HG03354 (cell line): Measurements from ENCODE around the gene MEF2C.
"Not testable (repeated sequence)": the region's sequence is repeated elsewhere in the genome, so short reads cannot be mapped to it uniquely, and the experiment has no call there.

Source experiments
- ATAC-seq: cut with Tn5 transposase; IDR thresholded peaks from one replicate; pipeline ENCODE4 v1.9.1; 2021; ENCODE audit warnings: mild to moderate bottlenecking; ENCODE audit not compliant: unreplicated experiment, poor library complexity, severe bottlenecking

The MEF2C gene

GRCh38 chr5:88815050-88815789 lies 67.8 kb downstream of the MEF2C start:
- ATAC-seq = no peak

- no peak for ATAC-seq
Observed at GRCh38 chr5:88813805-88814575, 69.0 kb downstream of the MEF2C start.

DNA sequence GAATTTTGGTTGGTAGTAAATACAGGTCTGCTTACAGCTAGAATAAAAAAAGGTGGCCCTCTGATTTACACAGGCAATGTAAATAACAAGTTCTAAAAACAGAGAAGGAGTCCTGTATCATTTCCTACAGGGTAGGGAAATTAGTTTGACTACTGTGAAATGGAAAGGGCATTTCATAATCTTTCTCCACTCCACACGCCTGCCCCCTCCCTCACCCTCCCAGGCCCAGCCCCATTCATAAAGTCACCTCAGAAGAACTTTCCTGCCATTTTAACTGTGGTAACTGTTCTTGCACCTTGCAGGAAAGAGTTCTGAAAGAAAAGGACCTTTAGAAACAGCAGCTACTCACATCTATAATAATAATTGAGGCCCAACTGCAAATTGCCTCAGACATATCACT lies 69.7 kb downstream of the MEF2C start:
- ATAC-seq = no peak

DNA sequence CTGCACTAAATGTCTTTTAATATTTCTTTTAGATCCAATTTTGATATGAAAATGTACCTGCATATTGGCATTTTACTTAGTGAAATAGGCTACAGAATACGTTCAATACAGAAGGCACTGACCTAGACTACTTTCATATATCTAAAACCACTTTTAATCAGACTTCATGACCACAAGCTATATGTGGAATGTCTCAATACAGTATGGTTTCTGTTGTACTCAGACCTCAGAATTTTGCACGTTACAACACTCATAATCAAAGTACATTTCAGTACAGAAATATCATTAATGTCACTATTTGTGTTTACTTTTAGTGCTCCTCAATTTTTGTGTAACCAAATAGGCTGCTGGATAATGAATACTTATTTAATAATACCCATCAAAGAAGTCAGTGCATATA lies 74.8 kb downstream of the MEF2C start:
- ATAC-seq = peak; percentile 75

DNA sequence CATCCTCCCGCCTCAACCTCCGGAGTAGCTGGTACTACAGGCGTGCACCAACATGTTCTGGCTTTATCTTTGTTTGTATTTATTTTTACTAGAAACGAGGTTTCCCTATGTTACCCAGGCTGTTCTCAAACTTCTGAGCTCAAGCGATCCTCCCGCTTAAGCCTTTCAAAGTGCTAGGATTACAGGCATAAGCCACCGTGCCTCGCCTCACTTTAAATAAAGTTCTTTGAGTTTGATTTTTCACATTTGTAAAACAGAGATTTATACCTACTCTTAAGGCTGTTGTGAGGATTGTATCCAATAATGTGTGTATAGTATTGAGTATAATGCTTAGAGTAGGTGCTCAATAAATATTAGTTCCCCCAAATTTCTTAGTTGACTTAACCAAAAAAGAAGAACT lies 75.7 kb downstream of the MEF2C start:
- ATAC-seq = no peak

DNA sequence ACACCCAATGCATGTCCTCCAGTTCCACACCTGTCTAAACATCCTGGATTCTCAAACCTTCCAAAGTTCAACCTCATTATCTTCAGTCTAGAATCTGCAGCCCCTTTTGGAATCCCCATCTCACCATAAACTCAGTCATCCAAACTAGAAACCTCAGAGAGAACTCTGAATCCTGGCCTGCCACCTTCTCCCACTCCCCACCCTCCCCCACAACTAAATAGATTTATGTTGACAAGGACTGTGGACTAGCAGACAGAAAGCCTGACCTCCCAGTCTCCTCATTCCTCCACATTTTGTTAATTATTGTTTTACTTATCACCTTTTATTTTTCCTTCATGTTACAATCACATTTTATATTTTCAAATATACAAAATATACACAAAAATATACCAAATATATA lies 76.6 kb downstream of the MEF2C start:
- ATAC-seq = no peak

- ATAC-seq = peak; percentile 70
Observed at GRCh38 chr5:88805151-88805784, 77.7 kb downstream of the MEF2C start.

DNA sequence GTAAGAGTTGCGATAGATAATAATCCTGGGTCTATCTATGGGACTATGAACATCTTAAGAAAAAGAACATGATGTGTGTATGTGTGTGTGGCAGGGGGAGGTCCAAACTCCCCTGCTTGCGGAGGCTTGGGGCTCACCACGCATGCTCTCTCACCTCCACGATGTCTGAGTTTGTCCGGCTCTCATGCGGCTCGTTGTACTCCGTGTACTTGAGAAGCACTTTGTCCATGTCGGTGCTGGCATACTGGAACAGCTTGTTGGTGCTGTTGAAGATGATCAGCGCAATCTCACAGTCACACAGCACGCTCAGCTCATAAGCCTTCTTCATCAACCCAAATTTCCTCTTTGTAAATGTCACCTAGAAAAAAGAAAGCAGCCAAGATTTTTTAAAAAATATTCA lies 78.5 kb downstream of the MEF2C start:
- ATAC-seq = no peak

- no peak for ATAC-seq
Observed at GRCh38 chr5:88803309-88803708, 79.7 kb downstream of the MEF2C start.

DNA sequence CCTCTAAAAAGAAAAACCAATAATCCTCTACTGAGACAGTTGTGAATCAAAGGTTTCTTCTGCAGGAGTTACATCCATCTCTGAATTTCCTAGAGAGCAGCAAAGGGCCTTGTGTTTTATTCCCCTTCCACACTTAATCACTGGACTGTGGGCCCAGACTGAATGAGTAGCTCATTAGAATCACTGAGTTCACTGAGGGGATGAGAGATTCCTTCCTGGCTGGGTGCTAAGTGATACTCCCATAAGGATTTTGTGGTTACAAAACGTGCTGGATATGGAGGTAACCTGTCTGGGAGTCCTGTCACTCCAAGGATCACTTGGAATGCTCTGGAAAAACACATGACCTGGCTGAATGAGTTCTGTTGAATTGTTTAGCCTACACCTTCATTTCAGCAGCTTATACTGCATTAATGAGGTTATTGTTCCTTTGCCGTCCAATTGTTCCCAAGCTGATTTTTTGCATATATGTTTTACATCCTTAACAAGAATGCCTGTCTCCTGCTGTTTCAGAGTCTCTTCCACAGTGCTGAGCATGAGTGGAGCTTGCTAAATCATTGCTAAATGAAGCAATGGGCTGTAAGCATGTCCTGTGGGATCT lies 82.9 kb downstream of the MEF2C start:
- ATAC-seq = no peak

DNA sequence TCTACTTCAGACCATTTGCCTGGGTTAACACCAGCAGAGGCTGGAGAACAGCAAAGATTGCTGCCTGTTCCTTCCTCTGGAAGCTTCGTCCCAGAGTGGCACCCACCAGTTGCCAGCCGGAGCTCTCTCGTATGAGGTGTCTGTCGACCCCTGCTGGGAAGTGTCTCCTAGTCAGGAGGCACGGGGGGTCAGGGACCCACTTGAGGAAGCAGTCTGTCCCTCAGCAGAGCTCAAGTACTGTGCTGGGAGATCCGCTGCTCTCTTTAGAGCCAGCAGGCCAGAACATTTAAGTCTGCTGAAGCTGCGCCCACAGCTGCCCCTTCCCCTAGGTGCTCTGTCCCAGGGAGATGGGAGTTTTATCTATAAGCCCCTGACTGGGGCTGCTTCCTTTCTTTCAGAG lies 84.1 kb downstream of the MEF2C start:
- ATAC-seq = not testable (repeated sequence)

GRCh38 chr5:88793797-88794196 lies 89.2 kb downstream of the MEF2C start:
- ATAC-seq = not testable (repeated sequence)

DNA sequence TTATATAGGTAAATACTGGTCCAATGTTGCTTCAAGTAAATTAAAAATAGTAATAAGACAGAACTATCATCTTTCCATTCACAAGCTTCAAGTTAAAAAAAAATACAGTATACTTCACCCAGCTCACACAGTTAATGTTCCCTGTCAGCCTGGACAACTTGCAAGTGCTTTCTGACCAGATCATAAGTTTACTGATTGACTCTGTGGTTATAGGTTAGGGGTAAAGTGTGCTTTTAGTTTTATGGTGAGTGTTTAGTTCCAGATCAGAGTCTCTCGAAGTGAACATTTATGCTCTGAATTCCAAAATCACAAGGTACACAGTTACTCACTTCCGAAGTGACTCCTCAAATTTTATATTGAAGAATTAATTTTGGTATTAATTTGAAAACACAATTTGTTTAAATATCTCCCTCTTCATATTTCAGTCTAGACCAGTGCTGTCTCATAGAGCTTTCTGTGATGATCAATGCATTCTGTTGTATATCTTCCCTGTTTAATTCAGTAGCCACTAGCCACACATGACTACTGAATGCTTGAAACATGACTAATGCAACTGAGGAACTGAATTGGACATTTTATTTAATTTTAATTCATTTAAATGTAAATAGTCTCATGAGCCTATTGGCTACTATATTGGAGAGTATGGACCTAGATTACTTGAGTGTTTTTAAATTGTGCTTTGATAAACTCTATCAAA lies 90.7 kb downstream of the MEF2C start:
- ATAC-seq = peak; percentile 94

DNA sequence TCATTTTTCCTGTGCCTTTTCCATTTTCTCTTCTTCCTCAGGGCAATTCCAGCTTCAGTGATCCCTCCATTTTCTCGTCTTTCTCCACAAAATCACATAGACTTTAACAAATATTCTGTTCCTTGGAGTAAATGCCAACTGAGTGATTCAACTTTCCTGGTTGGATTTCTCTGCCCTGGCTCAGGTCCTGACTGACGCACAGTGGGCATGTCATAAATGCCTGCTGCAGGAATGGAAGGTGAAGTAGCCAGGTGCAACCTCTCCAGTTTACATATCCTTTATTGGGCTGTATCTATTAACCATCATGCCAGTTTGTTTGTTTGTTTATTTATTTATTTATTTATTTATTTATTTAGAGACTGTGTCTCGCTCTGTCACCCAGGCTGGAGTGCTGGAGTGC lies 95.1 kb downstream of the MEF2C start:
- ATAC-seq = no peak

- ATAC-seq = no peak
Observed at GRCh38 chr5:88786789-88787188, 96.2 kb downstream of the MEF2C start.

DNA sequence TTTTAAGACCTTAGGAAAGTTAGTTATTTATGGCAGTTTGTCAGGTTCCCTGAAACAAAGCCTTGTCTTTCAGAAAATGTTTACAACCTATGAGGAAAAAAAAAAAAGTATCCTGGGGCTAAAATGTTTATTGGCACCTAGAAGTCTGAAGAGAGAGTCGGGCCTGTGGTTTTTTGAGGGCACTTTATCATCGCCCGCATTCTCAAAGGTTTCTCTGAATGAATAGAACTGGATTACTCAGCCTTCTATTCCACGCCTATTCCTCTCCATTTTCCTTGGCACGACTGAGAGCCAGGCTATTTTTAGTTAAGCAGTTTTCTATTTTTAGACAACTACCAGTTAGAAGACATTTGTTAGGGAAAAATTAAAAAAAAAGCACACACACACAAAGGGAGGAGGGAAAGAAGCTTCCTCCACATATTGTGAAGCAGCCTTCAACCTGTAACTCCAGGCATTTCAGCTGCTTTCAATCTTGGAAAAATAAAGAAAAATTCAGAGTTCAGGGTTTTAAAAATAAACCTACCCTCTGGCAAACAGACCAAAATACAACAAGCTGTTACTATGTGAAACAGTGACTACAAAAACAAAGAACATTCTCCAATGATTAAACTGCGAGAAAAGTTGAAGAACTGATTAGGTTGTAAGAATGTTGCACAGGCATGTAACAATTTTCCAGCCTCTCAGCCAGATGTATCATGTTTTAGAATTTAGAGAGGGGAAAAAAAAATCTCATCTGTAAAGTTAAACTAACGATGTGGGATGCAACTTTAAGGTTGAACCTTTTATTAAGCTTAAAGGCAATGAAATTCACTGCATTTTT lies 97.0 kb downstream of the MEF2C start:
- ATAC-seq = peak; percentile 68

GRCh38 chr5:88782571-88782970 lies 100.4 kb downstream of the MEF2C start:
- no peak for ATAC-seq

DNA sequence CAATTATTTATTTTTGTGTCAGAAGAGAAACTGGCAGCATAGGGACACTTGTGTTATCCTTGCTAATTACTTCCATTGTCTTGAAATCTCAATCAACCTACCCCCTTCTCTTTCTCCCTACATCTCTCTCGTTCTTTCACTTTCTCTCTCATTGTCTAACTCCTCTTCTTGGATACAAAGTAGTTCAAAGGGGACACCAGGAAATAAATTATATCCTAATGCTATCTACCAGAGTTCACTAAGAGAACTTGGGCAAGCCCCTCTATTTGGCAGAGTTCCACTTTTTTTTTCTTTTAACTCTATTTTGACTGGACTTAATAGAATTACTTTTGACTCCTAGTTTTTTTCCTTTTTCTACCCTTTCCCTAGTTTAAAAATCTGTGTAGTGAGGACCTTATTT lies 102.2 kb downstream of the MEF2C start:
- no peak for ATAC-seq

- ATAC-seq = no peak
Observed at GRCh38 chr5:88778736-88779135, 104.2 kb downstream of the MEF2C start.
